Nephron progenitor cell (in vitro differentiated cells): ENCODE results near the gene CCDC200.
A peak's percentile ranks its signal among the peaks of the same experiment; 100 is the strongest.
"Not testable (repeated sequence)": the region's sequence is repeated elsewhere in the genome, so short reads cannot be mapped to it uniquely, and the experiment has no call there.

Experiments
- DNase-seq: peaks from one replicate; pipeline ENCODE4 v3.0.0; 2021
- H3K27ac Mint-ChIP-seq: 2 replicates; pipeline ENCODE4 v1.8.0; 2021; ENCODE audit warnings: mild to moderate bottlenecking, moderate library complexity, mixed read lengths
- H3K27me3 Mint-ChIP-seq: 2 replicates; pipeline ENCODE4 v1.8.0; 2021; ENCODE audit warnings: mild to moderate bottlenecking, low read depth, mixed read lengths; ENCODE audit not compliant: poor library complexity
- H3K36me3 Mint-ChIP-seq: 2 replicates; pipeline ENCODE4 v1.8.0; 2021; ENCODE audit warnings: low read depth, mixed read lengths
- H3K4me1 Mint-ChIP-seq: 2 replicates; pipeline ENCODE4 v1.8.0; 2021; ENCODE audit warnings: mixed read lengths
- H3K4me3 Mint-ChIP-seq: 2 replicates; pipeline ENCODE4 v1.8.0; 2021; ENCODE audit warnings: mild to moderate bottlenecking, moderate library complexity, mixed read lengths
- H3K9me3 Mint-ChIP-seq: 2 replicates; pipeline ENCODE4 v1.8.0; 2021; ENCODE audit warnings: mild to moderate bottlenecking, moderate library complexity, mixed read lengths
- TF ChIP-seq, protein P1 (sequence below): fragments of 200-600 bp; sonication (generic); IDR thresholded peaks from 2 replicates; pipeline ENCODE4 v1.5.0; 2021; ENCODE audit warnings: antibody characterized with exemption

Gene CCDC200

DNA sequence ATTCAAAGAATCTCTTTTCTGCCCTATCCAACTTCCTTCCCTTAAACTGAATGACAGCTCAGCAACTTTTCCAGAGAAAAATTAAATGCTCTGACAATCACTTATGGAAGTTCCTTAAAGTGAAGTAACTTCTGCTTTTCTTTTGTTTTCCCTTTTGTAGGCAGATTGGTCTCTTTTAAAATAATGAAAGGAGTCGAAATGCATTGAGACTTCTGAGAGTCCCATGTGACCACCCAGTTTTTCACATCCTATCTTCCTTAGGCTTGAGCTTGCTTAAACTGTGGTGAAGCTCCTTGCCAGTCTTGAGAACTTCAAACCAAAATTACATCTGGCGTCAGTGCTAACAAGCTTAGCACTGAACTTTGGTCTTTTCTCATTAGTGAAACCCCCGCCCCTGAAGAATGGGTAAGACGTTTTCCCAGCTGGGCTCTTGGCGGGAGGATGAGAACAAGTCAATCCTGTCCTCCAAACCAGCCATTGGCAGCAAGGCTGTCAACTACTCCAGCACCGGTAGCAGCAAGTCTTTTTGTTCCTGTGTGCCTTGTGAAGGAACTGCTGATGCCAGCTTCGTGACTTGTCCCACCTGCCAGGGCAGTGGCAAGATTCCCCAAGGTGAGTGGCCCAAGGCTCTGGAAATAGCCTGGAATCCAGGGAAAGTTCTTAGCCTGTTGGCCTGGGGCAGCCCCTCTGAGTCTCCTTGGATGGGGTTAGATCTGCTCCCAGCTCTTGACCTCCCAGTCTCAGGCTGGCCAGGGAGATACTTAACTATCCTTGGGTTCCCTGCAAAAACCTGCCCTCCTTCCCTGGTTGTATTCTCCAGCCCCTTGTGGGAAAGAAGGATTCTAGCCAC is 15.6 kb downstream of the CCDC200 start:
- H3K4me3 Mint-ChIP-seq, result peak overlapping the region; percentile 94
- H3K27ac Mint-ChIP-seq, result no peak overlapping the region
- H3K4me1 Mint-ChIP-seq, result peaks cover 29% of the 10 kb centered on the region
- TF ChIP-seq, protein P1, sequence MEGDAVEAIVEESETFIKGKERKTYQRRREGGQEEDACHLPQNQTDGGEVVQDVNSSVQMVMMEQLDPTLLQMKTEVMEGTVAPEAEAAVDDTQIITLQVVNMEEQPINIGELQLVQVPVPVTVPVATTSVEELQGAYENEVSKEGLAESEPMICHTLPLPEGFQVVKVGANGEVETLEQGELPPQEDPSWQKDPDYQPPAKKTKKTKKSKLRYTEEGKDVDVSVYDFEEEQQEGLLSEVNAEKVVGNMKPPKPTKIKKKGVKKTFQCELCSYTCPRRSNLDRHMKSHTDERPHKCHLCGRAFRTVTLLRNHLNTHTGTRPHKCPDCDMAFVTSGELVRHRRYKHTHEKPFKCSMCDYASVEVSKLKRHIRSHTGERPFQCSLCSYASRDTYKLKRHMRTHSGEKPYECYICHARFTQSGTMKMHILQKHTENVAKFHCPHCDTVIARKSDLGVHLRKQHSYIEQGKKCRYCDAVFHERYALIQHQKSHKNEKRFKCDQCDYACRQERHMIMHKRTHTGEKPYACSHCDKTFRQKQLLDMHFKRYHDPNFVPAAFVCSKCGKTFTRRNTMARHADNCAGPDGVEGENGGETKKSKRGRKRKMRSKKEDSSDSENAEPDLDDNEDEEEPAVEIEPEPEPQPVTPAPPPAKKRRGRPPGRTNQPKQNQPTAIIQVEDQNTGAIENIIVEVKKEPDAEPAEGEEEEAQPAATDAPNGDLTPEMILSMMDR, result no peak
- DNase-seq, result no peak
- peaks cover 3% of the 10 kb centered on the region for H3K27me3 Mint-ChIP-seq
- peaks cover 28% of the 10 kb centered on the region for H3K36me3 Mint-ChIP-seq
- no peaks in the 10 kb centered on the region for H3K9me3 Mint-ChIP-seq

DNA sequence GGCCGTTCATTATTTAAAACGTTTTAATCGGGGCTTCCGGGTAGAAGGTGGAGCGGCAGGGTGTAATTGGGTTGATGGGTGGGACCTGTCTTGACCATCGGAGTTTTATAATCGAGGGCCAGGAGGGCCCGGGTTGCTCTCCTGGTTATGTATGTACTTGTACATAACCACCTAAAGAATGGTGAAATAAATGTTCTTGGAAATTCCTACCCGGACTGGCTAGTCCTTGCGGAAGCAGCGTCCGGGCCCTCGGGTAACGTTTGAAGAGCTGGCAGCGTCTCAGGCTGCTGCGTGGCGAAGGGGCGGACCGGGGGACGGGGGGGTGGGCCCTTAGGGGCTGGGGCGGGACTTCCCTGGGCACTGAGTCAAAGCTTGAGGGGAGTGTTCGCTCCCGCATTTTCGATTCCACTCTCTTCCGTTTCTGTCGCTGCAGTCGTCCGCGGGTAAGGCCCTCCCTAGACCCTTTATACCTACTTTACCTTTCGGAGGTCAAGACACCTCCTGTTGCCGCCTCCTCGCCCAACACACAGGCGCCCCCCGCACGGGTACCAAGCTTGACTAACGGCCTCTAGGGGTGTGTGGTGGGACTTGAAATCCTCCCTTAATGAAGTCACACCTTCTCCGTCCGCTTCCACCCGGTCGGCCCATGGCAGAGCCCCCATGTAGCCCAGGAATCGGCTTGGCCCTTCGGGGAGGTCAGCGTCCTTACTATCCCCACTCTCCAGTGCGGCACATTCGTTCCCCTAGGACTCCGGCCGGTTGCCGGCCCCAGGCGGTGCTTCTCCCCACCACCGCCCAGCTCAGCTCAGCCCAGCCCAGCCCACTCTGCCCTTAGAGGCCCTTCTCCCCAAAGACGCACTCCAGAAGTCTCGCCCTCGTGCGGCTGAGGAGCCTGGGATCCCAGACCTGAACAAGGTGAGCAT is 16.7 kb downstream of the CCDC200 start, which contains the start of gene TMEM106A:
Gene TMEM106A, plus strand, starts transcription at position 396 of the 923 bp plus-strand sequence. CDS start 1,167 bp downstream, outside the sequence.
- TF ChIP-seq, protein P1, result peak; percentile 30
- Mint-ChIP-seq H3K4me3 (peak within 1 kb of the TSS; percentile 94), H3K27ac (peak within 1 kb of the TSS; percentile 71), H3K36me3 (peaks cover 33% of the 10 kb centered on the region), H3K9me3 (no peaks in the 10 kb centered on the region), H3K27me3 (peaks cover 3% of the 10 kb centered on the region), H3K4me1 (peaks cover 29% of the 10 kb centered on the region)
- peak; percentile 68 for DNase-seq

DNA sequence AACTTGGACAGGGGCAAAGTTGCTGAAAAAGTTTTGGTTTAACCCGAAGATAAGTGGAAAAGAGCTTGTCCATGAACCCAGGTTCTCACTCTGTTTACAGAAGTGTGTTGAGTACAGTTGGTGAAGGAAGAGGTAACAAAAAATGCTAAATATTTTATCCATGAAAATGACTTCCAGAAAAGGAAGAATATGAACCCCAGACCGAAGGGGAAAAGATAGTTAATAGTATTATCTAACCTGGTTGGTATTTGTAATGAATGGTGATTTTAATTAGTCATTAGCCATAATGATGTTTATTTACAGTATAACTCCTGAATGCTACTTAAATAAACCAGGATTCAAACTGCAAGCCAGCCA is 17.3 kb downstream of the CCDC200 start:
- peaks cover 37% of the 10 kb centered on the region for H3K36me3 Mint-ChIP-seq
- no peaks in the 10 kb centered on the region for H3K9me3 Mint-ChIP-seq
- H3K27ac Mint-ChIP-seq, result no peak overlapping the region
- TF ChIP-seq, protein P1, result no peak
- DNase-seq, result no peak
- peak overlapping the region; percentile 94 for H3K4me3 Mint-ChIP-seq
- H3K27me3 Mint-ChIP-seq, result peaks cover 3% of the 10 kb centered on the region
- H3K4me1 Mint-ChIP-seq, result peaks cover 29% of the 10 kb centered on the region

DNA sequence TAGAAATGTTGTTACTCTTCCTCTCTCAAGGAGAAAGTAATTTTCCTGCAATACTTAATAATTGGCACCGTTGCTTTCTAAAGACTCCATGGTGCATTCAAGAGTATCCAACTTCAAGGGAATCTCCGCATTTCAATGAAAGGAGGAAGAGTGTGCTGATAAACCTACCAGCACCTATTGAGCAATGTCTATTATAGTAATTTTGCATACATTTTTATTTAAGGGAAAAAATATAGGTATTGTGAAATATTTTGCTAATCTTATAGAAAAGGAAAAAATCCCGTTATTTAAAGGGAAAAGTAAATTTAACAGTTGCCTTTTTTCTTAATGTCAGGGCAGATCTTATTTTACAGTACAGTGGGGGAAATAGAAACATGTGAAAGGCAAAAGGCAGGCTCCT is 17.8 kb downstream of the CCDC200 start:
- H3K4me1 Mint-ChIP-seq, result peaks cover 29% of the 10 kb centered on the region
- no peak overlapping the region for H3K27ac Mint-ChIP-seq
- H3K4me3 Mint-ChIP-seq, result peak overlapping the region; percentile 94
- no peak for DNase-seq
- no peaks in the 10 kb centered on the region for H3K9me3 Mint-ChIP-seq
- H3K36me3 Mint-ChIP-seq, result peaks cover 37% of the 10 kb centered on the region
- TF ChIP-seq, protein P1, result no peak
- H3K27me3 Mint-ChIP-seq, result peaks cover 3% of the 10 kb centered on the region

DNA sequence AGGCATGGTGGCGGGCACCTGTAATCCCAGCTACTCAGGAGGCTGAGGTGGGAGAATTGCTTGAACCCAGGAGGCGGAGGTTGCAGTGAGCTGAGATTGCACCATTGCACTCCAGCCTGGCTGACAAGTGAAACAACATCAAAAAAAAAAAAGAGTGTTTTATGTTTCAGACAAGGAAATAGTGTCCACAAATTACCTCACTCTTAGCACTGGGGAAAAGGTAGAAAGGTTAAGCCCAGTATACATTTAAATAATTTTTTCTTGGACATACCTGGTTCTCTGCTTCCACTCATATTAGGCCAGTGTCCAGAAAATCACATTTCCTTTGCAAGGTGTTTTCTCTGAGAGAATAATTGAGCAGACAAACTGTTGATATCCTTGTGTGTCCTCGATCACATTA is 25.4 kb downstream of the CCDC200 start:
- not testable (repeated sequence) for H3K4me1 Mint-ChIP-seq, H3K4me3 Mint-ChIP-seq, H3K9me3 Mint-ChIP-seq, H3K27ac Mint-ChIP-seq, DNase-seq, H3K27me3 Mint-ChIP-seq
- H3K36me3 Mint-ChIP-seq, result peaks cover 72% of the 10 kb centered on the region

DNA sequence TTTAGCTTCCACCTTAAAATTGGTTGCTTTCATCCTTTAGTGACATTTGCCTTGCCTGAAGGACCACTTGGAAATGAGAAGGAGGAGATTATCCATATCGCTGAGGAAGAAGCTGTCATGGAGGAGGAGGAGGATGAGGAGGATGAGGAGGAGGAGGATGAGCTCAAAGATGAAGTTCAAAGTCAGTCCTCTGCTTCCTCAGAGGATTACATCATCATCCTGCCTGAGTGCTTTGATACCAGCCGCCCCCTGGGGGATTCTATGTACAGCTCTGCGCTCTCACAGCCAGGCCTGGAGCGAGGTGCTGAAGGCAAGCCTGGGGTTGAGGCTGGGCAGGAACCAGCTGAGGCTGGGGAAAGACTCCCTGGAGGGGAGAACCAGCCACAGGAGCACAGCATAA is 28.3 kb downstream of the CCDC200 start:
- Mint-ChIP-seq H3K27ac (no peak overlapping the region), H3K27me3 (no peaks in the 10 kb centered on the region), H3K4me1 (peaks cover 4% of the 10 kb centered on the region), H3K9me3 (no peaks in the 10 kb centered on the region), H3K4me3 (no peak overlapping the region), H3K36me3 (peaks cover 70% of the 10 kb centered on the region)
- no peak for DNase-seq
- TF ChIP-seq, protein P1, result no peak
